C4-2B (cell line): ENCODE measurements around the gene FAT4.

Experiments used
- H3K27ac ChIP-seq: fragments of 450-650 bp; 2 replicates; pipeline ENCODE4 v1.5.1; 2017
- CTCF ChIP-seq: fragments of 450-650 bp; conservative IDR thresholded peaks from 2 replicates; pipeline ENCODE4 v1.5.1; 2017; ENCODE audit warnings: mild to moderate bottlenecking
- ZFX ChIP-seq: fragments of 450-650 bp; IDR thresholded peaks from 2 replicates; pipeline ENCODE4 v1.6.1; 2017

FAT4 gene

DNA sequence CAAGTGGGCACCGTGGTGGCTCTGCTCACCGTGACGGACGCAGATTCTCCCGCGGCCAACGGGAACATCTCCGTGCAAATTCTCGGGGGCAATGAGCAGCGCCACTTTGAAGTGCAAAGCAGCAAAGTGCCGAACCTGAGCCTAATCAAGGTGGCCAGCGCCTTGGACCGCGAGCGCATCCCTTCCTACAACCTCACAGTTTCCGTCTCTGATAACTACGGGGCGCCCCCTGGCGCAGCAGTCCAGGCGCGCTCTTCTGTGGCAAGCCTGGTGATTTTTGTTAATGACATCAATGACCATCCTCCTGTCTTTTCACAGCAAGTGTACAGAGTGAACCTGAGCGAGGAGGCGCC lies 2.7 kb downstream of the FAT4 start:
- H3K27ac ChIP-seq: no peak overlapping the region
- TF ChIP-seq ZFX: no peak
- TF ChIP-seq CTCF: peak; percentile 19; the same call in 1 of the 2 replicates

DNA sequence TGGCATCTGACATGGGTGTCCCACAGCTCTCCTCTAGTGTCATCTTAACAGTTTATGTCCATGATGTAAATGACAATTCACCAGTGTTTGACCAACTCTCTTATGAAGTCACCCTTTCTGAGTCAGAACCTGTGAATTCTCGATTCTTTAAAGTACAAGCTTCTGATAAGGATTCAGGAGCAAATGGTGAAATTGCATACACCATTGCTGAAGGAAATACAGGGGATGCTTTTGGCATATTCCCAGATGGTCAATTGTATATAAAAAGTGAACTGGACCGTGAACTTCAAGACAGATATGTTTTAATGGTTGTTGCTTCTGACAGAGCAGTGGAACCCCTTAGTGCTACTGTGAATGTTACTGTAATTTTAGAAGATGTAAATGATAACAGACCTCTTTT lies 4.6 kb downstream of the FAT4 start:
- no peak overlapping the region for H3K27ac ChIP-seq
- TF ChIP-seq ZFX (no peak), CTCF (no peak)

DNA sequence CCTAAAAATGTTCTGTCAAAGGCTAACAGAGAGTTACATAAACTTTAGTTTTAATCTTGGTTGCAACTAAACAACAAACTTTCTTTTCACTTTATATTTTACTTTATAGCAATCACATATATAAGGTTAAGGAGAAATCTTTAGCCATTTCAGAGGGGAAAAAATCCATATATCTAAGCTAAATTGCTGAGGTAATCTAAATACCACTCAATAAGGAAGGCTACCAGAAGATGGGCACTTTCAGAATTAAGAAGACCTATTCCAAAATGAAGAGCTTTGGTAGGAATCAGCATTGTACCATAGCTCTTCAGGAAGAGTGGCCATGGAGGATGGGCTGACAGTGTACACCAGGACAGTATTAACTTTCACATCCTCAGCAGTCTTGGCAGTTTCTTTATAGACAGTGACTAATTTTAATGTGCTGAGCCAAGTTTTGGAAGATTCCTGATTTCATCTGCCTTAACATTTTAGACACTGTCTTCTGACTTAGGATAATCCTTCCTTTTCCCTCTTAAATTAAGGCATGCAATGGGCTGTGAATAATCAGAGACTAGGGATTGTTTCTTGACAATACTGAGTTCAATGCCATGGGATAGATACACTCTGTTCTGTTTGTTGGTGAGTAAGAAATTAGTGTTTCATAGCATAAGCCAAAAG lies 7.1 kb downstream of the FAT4 start:
- no peak overlapping the region for H3K27ac ChIP-seq
- TF ChIP-seq CTCF: no peak
- no peak for TF ChIP-seq ZFX

- H3K27ac ChIP-seq: no peak overlapping the region
- no peak for TF ChIP-seq ZFX
- no peak for TF ChIP-seq CTCF
Observed at GRCh38 chr4:125322366-125322730, 7.6 kb downstream of the FAT4 start.

- TF ChIP-seq CTCF (no peak), ZFX (no peak)
- H3K27ac ChIP-seq: no peak overlapping the region
Observed at GRCh38 chr4:125323654-125324053, 8.9 kb downstream of the FAT4 start.

- H3K27ac ChIP-seq: no peak overlapping the region
- no peak for TF ChIP-seq ZFX
- no peak for TF ChIP-seq CTCF
Observed at GRCh38 chr4:125325733-125326132, 11.0 kb downstream of the FAT4 start.

DNA sequence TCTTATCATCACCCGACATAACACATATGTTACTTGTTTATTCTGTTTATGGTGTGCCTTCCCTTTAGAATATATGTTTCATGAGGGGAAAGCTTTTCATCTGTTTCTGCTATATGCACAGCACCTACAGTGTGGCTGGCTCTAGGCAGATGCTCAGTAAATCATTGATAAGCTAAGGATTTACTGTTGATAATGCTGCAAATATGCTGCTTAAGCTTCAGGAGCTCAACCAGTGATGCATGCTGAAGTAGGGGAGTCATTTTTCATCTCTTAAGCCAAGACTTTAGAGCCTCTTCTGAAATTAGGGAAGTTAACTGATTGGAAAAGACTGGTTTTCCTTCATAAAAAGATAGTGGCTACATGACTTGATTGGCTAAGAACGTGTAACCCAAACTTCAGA lies 16.4 kb downstream of the FAT4 start:
- no peak overlapping the region for H3K27ac ChIP-seq
- no peak for TF ChIP-seq ZFX
- no peak for TF ChIP-seq CTCF
